A549 (cell line): ENCODE data around the gene ACOX1. TPM values are rescaled to one million over a fixed set of nuclear protein-coding genes. Genes with fewer than 3 reads are reported as not detected.

Experiments
- ATAC-seq, 2 experiments: fragments of 200-7000 bp in 1 of 2; fragments of >200 bp in 1 of 2; cut with Nextera tagmentation in 1 of 2; cut with Tn5 transposase in 1 of 2; 3 replicates each; pipeline versions ENCODE4 v1.8.0 to v1.9.1; 2018 to 2020; ENCODE audit warnings: mild to moderate bottlenecking in 1 of 2, moderate library complexity in 1 of 2
- CTCF ChIA-PET: fragments of 300-600 bp; sonication (Branson Sonifier 250); formaldehyde crosslinking; extraction: SDS; loops from one replicate; lab custom pipeline; 2021; ENCODE audit warnings: antibody characterized with exemption, inconsistent platforms; lab: Yijun Ruan, JAX
- POLR2A ChIA-PET: fragments of 350-600 bp; formaldehyde crosslinking; extraction: SDS; loops from one replicate; lab custom pipeline; 2021; ENCODE audit warnings: antibody characterized with exemption, inconsistent platforms; lab: Yijun Ruan, JAX
- DNase-seq, 2 experiments: peaks; one replicate each; pipeline versions ENCODE4 v3.0.0 to v3.0.0-alpha.2; 2011 to 2016; ENCODE audit warnings: low read depth in 1 of 2, low spot score in 1 of 2
- FAIRE-seq: peaks from 2 replicates; lab custom pipeline; 2011; peaks lifted over from hg19 to GRCh38; lab: Jason Lieb, UNC
- H3K27ac ChIP-seq, 2 experiments: fragments of >200 bp; sonication (Bioruptor Twin); formaldehyde crosslinking; 3 replicates each; pipeline ENCODE4 v1.5.1; 2016 to 2017
- H3K4me1 ChIP-seq: fragments of >200 bp; sonication (Bioruptor Twin); formaldehyde crosslinking; 3 replicates; pipeline ENCODE4 v1.6.1; 2016
- H3K4me2 ChIP-seq: fragments of >200 bp; sonication (Bioruptor Twin); formaldehyde crosslinking; 3 replicates; pipeline ENCODE4 v1.6.1; 2016
- H3K4me3 ChIP-seq: fragments of >200 bp; sonication (Bioruptor Twin); formaldehyde crosslinking; 3 replicates; pipeline ENCODE4 v1.5.1; 2016
- H3K9me3 ChIP-seq: fragments of >200 bp; sonication (Bioruptor Twin); formaldehyde crosslinking; 3 replicates; pipeline ENCODE4 v1.6.1; 2016
- BCL3 ChIP-seq: fragments of >200 bp; sonication (Bioruptor Twin); formaldehyde crosslinking; IDR thresholded peaks from 3 replicates; pipeline ENCODE4 v1.6.1; 2016
- CTCF ChIP-seq: fragments of >200 bp; sonication (Bioruptor Twin); formaldehyde crosslinking; IDR thresholded peaks from 3 replicates; pipeline ENCODE4 v1.5.1; 2016
- E2F6 ChIP-seq: IDR thresholded peaks from 2 replicates; pipeline ENCODE4 v1.6.1; 2012; ENCODE audit warnings: low read depth, borderline replicate concordance
- EHF ChIP-seq: fragments of 250-450 bp; sonication (Bioruptor Pico); IDR thresholded peaks from 2 replicates; pipeline ENCODE4 v1.5.0; 2020; ENCODE audit warnings: mild to moderate bottlenecking
- ESRRA ChIP-seq: fragments of 150-350 bp; IDR thresholded peaks from 2 replicates; pipeline ENCODE4 v1.6.1; 2014; ENCODE audit warnings: mild to moderate bottlenecking, low read length, borderline replicate concordance
- FOSL2 ChIP-seq, 2 experiments: fragments of 450-650 bp in 1 of 2; fragments of >200 bp in 1 of 2; sonication (Bioruptor Twin) in 1 of 2; formaldehyde crosslinking; IDR thresholded peaks; 2 replicates each; pipeline versions ENCODE4 v1.5.0 to v1.6.1; 2016 to 2020; ENCODE audit warnings: mild to moderate bottlenecking in 1 of 2, moderate library complexity in 1 of 2
- FOXS1 ChIP-seq: fragments of 250-450 bp; sonication (Bioruptor Pico); IDR thresholded peaks from 2 replicates; pipeline ENCODE4 v1.5.0; 2020; ENCODE audit warnings: mild to moderate bottlenecking, moderate library complexity
- GATA3 ChIP-seq: IDR thresholded peaks from 2 replicates; pipeline ENCODE4 v1.6.1; 2012; ENCODE audit warnings: borderline replicate concordance
- HDAC2 ChIP-seq: fragments of 200-600 bp; sonication (generic); IDR thresholded peaks from 2 replicates; pipeline ENCODE4 v1.6.1; 2016
- HMGXB4 ChIP-seq: fragments of 250-450 bp; sonication (Bioruptor Pico); IDR thresholded peaks from 2 replicates; pipeline ENCODE4 v1.5.0; 2021; ENCODE audit warnings: mild to moderate bottlenecking, moderate library complexity, borderline replicate concordance
- HOXB13 ChIP-seq: fragments of 250-450 bp; sonication (Bioruptor Pico); IDR thresholded peaks from 2 replicates; pipeline ENCODE4 v1.5.0; 2020; ENCODE audit warnings: low read depth, mild to moderate bottlenecking, moderate library complexity
- KDM1A ChIP-seq: fragments of 200-600 bp; sonication (generic); IDR thresholded peaks from 2 replicates; pipeline ENCODE4 v1.6.1; 2016; ENCODE audit warnings: low read depth, mild to moderate bottlenecking
- NR3C1 ChIP-seq: fragments of >200 bp; sonication (Bioruptor Twin); formaldehyde crosslinking; IDR thresholded peaks from 3 replicates; pipeline ENCODE4 v1.6.1; 2017
- POLR2A ChIP-seq: IDR thresholded peaks from 2 replicates; pipeline ENCODE4 v1.6.1; 2012; ENCODE audit warnings: mild to moderate bottlenecking, low read length
- RARB ChIP-seq: fragments of 250-450 bp; sonication (Bioruptor Pico); IDR thresholded peaks from 2 replicates; pipeline ENCODE4 v1.8.0; 2021; ENCODE audit warnings: mild to moderate bottlenecking, moderate library complexity
- RCOR1 ChIP-seq: fragments of 150-350 bp; IDR thresholded peaks from 2 replicates; pipeline ENCODE4 v1.6.1; 2014; ENCODE audit warnings: antibody characterized with exemption, low read length, low read depth
- RNF2 ChIP-seq: fragments of 200-600 bp; sonication (generic); IDR thresholded peaks from 2 replicates; pipeline ENCODE4 v1.6.1; 2016; ENCODE audit warnings: low read depth, mild to moderate bottlenecking, antibody characterized with exemption, moderate library complexity, borderline replicate concordance
- SMC3 ChIP-seq: fragments of >200 bp; sonication (Bioruptor Twin); formaldehyde crosslinking; IDR thresholded peaks from 3 replicates; pipeline ENCODE4 v1.6.1; 2018; ENCODE audit warnings: inconsistent platforms
- SREBF2 ChIP-seq: fragments of 450-650 bp; IDR thresholded peaks from 2 replicates; pipeline ENCODE4 v1.6.1; 2014; ENCODE audit warnings: mild to moderate bottlenecking, moderate library complexity
- USF2 ChIP-seq: fragments of 450-650 bp; IDR thresholded peaks from 2 replicates; pipeline ENCODE4 v1.6.1; 2014; ENCODE audit warnings: antibody characterized with exemption
- ZFP36 ChIP-seq: fragments of 450-650 bp; IDR thresholded peaks from 2 replicates; pipeline ENCODE4 v1.6.1; 2014; ENCODE audit warnings: borderline replicate concordance; ENCODE audit not compliant: partially characterized antibody
- WGBS: methylation state at CpG from one replicate; pipeline ENCODE4 v1.1.6; 2017; ENCODE audit errors: missing lambda C conversion rate; 5-methylcytosine and 5-hydroxymethylcytosine counted together
- polyA plus RNA-seq, 4 experiments: library from polyadenylated mRNA; depleted of rRNA in 3 of 4; stranded (reverse); fragments of >200 nt; fragmentation: RNase III in 1 of 4; extraction: RNeasy Plus Mini Kit Qiagen cat#74134 plus additional on column Dnase treatment in 1 of 4; gene quantifications; 2 replicates in 3 of 4; 3 replicates in 1 of 4; pipeline ENCODE4 v1.2.3, GENCODE V29; 2011 to 2017

ACOX1 gene
- polyA plus RNA-seq, 2 of the 4 experiments (the other 2 are of a cell fraction), result 17.9 to 31.1 TPM

- peak; percentile 42; the same call in 1 of the 2 replicates for TF ChIP-seq KDM1A
- TF ChIP-seq RARB, result no peak
- TF ChIP-seq CTCF, result peak; percentile 97
- peak; percentile 78 for TF ChIP-seq SMC3
- no peak for TF ChIP-seq FOXS1
- TF ChIP-seq RNF2, result no peak
Measured at GRCh38 chr17:76014100-76014924, 35.3 kb upstream of the ACOX1 start (continued).

- Histone ChIP-seq H3K4me3 (no peak overlapping the region), H3K4me2 (no peak overlapping the region)
- 74% methylated on average over 15 of the region's 15 CpGs for WGBS
- ChIA-PET POLR2A (no interaction called here), CTCF (interaction anchor here (0.5 to 20.5 kb wide), 63 partner anchors 9 to 391 kb away, joined by 3 to 408 read pairs (median 5); partner anchors contain the start of genes CDK3, EVPL, EXOC7 and MRPL38)
- DNase-seq (no peak), FAIRE-seq (no peak), ATAC-seq (no peak)
- no peak for TF ChIP-seq GATA3
- no peak for TF ChIP-seq POLR2A
- no peak for TF ChIP-seq HDAC2
- no peak for TF ChIP-seq USF2
- TF ChIP-seq ESRRA, result no peak
- no peak for TF ChIP-seq NR3C1
- TF ChIP-seq FOSL2 (IDR thresholded peaks at IDR 0.05), result no peak
- TF ChIP-seq FOSL2 (CRISPR knock-in tag; IDR thresholded peaks at IDR 0.05), result no peak
- no peak for TF ChIP-seq BCL3
- no peak for TF ChIP-seq CTCF
- no peak for TF ChIP-seq HOXB13
- no peak for TF ChIP-seq SREBF2
- no peak for TF ChIP-seq RCOR1
- no peak for TF ChIP-seq KDM1A
- no peak for TF ChIP-seq E2F6
- no peak for TF ChIP-seq EHF
- TF ChIP-seq ZFP36, result no peak
- TF ChIP-seq HMGXB4 (CRISPR knock-in tag), result no peak
- TF ChIP-seq, all 56 proteins: peak for 0
- no peaks in the 10 kb centered on the region for H3K9me3 ChIP-seq
- H3K4me1 ChIP-seq, result no peaks in the 10 kb centered on the region
- H3K27ac ChIP-seq, result no peak overlapping the region; a peak in 1 of 6 replicates
Measured at GRCh38 chr17:76013377-76013932, 34.5 kb upstream of the ACOX1 start.
